NCI-H2171 treated with DMSO at 0.1 percent for 48 hours (cell line): ENCODE measurements around the gene GAB3.
A peak's percentile ranks its signal among the peaks of the same experiment; 100 is the strongest.
"Not testable (repeated sequence)": the region's sequence is repeated elsewhere in the genome, so short reads cannot be mapped to it uniquely, and the experiment has no call there.

Experiments
- DNase-seq: peaks from one replicate; lab custom pipeline; 2025; lab: John Stamatoyannopoulos, UW

Gene GAB3

GRCh38 chrX:154720067-154720466, 30.8 kb downstream of the GAB3 start:
- DNase-seq = no peak

DNA sequence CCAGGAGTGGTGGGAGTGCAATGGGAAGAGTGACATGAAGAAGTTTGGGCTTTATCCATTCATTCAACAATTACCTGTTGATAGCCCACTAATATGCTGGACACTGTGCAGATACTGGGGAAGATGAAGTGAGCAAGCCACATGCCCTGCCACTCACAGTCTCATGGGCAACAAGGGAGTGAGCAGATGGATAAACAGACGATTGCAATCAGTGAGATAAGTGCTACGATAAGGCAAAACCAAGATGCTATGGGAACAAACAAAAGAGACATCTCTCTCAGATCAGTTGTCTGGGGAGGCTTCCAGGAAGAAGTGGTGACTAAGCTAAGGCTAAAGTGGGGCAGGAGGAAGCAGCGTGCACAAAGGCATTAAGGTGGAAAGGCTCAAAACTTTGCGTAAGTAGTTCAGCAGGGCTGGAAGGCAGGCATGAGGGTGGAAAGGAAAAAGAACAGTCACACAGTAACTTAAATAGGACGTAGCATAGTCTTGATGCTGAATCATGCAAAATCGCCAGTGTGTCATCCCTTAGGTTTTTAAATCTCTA, 31.7 kb downstream of the GAB3 start:
- no peak for DNase-seq

GRCh38 chrX:154718616-154719015, 32.3 kb downstream of the GAB3 start:
- no peak for DNase-seq

DNA sequence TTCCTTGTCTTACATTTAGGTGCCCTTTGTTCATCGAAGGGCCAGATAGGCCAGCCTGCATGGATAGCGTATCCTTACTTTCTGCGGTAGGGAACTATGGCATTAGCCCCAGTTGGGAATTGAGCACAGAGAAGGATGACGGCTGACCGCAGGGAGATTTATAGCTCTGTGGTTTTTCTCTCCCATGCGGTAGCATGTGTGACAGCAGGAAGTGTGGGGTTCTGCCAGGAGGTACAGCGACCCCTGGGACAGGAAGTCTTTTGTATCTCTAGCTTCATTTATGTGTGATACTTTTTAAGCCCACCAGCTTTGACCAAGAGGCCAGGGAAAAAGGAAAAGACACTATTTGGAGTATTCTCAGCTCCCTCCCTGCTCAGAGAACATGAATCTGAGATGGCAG, 33.1 kb downstream of the GAB3 start:
- DNase-seq = no peak

DNA sequence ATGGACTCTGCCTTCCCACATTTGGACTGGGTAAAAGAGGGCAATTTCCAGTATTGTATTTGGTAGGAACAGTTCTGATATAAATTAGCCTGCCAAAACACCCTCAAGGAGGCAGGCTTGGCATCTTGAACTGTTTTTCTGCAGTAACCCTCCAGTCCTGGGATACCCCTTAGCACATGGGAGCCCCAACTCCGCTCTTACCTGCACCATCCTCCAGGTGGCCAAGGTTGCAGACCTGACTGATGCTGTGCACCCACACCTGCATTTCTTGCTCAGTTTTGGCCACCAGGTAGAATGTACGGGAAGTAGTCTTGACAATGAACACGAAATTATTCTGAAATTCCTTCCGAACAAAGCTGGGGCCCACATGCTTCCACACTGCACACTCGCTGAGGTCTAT, 35.1 kb downstream of the GAB3 start:
- no peak for DNase-seq

DNA sequence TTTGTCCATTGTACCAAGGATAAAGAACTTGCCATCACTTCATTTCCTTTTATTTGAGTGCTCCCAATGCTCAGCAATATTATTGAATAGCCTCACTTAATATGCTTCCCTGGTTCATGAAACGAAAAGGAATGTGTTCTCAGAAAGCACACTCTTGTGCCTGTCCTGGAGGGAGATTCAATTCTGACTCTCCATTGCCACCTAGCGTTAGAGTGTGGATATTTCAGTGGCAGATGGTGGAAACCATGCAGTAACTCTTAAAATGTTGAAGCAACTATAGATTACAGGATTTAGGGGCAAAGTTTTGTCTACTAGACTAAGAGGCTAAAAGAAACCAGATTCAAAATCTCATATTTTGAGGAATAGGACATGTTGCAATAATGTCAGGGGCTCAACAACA, 36.0 kb downstream of the GAB3 start:
- peak; percentile 11 for DNase-seq

GRCh38 chrX:154712781-154713740, 37.8 kb downstream of the GAB3 start:
- no peak for DNase-seq

DNA sequence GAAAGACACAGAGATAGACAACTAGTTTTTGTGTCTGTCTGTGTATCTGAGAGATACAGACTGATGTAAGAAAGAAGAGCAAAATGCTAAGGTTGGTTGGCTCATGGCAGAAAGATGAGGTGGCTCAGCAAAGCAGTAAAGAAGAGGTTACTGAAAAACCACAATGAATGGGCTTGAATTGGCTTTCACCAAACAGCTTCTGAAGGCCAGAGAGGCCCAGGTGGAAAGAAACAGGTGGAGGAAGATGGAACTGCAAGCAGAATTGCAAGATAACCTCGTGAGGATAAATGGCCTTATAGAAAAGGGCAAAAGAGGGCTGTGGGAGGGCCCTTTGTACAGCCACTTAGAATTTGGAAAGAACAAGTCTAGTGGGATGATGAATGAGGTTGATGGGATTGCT, 39.6 kb downstream of the GAB3 start:
- DNase-seq = no peak

DNA sequence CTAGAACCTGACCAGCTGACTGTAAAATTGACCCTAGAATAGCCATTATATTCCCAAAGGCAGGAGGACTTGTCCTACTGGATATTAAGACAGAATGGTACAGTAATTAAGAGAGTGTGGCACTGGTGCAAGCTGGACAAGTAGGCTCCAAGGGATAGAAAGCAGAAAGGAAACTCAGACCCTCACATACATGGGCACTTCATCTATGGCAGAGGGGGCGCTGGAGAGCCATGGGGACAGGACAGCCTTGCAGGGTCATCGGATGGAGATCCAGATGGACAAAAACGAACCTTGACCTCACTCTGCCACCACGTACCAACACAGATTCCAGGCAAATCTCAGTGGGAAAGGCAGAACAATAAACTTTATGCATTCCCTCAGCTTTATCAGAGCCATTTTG, 40.6 kb downstream of the GAB3 start:
- no peak for DNase-seq

GRCh38 chrX:154698630-154699248, 52.1 kb downstream of the GAB3 start:
- no peak for DNase-seq

- DNase-seq = no peak
Measured at GRCh38 chrX:154696676-154697045, 54.2 kb downstream of the GAB3 start.

GRCh38 chrX:154695911-154696675, 54.8 kb downstream of the GAB3 start:
- no peak for DNase-seq

GRCh38 chrX:154693394-154693793, 57.5 kb downstream of the GAB3 start:
- no peak for DNase-seq

- DNase-seq = not testable (repeated sequence)
Measured at GRCh38 chrX:154690438-154690837, 60.4 kb downstream of the GAB3 start.

DNA sequence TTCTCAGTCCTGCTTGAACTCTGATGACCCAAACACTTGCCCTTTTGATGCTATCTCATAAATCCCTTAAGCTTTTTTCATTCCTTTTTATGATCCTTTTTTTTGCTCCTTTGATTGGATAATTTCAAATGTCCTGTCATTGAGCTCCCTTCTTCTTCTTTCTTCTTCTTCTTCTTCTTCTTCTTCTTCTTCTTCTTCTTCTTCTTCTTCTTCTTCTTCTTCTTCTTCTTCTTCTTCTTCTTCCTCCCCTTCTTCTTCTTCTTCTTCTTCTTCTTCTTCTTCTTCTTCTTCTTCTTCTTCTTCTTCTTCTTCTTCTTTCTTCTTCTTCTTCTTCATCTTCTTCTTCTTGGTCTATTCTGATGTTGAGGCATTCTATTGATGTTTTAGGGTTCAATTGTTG, 78.8 kb downstream of the GAB3 start:
- DNase-seq = not testable (repeated sequence)

DNA sequence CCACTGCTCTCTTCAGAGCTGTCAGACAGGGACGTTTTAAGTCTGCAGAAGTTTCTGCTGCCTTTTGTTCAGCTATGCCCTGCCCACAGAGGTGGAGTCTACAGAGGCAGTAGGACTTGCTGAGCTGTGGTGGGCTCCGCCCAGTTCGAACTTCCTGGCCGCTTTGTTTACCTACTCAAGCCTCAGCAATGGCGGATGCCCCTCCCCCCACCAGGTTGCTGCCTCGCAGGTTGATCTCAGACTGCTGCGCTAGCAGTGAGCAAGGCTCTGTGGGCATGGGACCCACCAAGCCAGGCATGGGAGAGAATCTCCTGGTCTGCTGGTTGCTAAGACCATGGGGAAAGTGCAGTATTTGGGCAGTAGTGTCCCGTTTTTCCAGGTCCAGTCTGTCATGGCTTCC, 80.0 kb downstream of the GAB3 start:
- not testable (repeated sequence) for DNase-seq

- DNase-seq = no peak
Measured at GRCh38 chrX:154661899-154662298, 89.0 kb downstream of the GAB3 start.

DNA sequence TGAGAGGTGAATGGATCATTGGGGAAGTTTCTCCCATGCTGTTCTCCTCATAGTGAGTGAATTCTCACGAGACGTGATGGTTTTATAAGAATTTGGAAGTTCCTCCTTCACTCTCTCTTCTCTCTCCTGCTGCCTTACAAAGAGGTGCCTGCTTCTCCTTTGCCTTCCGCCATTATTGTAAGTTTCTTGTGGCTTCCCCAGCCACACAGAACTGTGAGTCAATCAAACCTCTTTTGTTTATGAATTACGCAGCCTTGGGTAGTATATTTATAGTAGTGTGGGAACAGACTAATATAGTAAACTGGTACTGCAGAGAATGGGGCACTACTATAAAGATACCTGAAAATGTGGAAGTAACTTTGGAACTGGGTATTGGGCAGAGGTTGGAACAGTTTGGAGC, 89.7 kb downstream of the GAB3 start:
- DNase-seq = no peak

DNA sequence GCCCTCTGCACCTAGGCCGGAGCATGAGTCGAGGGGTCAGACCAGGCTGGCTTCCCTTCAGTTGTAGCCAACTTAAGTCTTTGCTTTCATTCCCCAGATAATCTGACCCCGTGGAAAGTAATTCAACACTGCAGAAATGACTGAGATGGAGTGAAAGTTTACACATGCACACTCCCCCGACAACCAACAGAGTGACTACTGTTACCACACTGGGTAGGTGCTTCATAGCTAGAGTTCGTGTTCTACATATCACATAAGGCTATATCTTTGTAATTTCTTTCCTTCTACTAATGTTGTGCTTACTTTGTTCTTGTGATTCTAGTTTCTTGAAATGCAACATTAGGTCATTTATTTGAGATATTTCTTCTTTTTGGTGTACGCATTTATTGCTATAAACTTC, 90.3 kb downstream of the GAB3 start:
- DNase-seq = no peak

GRCh38 chrX:154658957-154659356, 91.9 kb downstream of the GAB3 start:
- DNase-seq = no peak

DNA sequence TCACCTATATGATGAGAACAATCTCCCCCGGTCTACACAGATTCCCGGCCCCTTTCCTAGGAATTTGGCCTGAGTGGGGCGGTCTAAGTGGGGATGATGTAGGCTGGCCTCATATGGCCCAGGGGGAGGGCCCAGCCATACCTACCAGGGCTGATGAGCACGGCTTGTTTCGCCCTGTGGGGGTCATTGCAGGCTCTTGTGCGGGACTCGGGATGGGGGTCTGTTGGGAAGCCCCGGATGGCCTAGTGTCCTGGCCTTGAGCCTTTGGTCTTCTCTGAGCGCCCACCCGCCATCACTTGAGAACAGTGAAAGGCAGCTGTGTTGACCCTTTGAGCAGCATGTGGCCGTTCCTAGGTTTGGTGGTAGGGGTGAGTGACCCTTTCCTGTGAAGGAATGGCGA, 92.7 kb downstream of the GAB3 start:
- no peak for DNase-seq

DNA sequence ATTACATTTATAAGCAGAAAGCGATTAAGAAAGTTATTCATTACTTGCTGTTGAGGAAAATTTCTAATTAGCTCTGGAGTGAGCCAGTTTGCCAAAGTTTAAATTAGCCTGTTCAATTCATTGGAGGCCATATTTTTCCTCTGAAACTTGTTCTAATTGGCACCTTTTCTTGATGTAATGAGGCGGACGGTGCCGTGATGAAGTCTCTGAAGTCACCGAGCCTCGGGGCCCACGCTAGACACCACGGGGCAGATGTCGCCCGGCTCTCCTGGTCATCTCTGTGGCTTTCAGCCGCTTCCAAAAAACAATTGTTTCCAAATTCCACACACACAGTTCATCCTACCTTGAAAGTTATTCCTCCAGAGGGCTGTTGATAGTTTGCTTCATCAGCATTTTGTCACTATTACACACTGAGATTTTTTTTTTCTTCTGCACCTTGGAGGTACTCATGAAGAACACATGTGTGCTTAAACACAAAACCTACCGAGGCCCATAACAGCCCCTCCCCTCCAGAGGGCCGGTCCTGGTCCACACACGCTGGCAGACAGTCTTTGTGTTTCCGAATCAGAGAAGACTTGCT, 93.6 kb downstream of the GAB3 start:
- no peak for DNase-seq
